ENCODE data around the gene MKKS.

DNA sequence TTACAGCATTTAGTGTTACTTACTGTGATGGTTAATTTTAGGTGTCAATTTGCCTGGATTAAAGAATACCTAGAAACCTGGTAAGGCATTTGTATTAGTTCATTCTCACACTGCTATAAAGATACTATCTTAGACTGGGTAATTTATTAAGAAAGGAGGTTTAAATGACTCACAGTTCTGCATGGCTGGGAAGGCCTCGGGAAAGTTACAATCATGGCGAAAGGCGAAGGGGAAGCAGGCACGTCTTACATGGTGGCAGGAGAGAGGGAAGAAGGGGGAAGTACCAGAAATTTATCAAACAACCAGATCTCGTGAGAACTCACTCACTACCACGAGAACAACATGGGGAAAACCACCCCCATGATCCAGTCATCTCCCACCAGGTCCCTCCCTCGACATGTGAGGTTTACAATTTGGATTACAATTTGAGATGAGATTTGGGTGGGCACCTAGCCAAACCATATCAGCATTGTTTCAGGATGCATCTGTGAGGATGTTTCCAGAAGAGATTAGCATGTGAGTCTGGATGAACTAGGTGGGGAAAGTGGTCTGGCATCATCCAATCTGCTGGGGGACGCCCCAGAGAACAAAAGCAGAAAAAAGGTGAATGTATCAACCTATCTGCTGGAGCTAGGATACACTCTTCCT is 76.8 kb downstream of the MKKS start:
- TF ChIP-seq CTCF (IDR thresholded peaks at IDR 0.05), result no peak
- TF ChIP-seq EZH2 (IDR thresholded peaks at IDR 0.05; ENCODE audit: borderline replicate concordance, insufficient read depth, low read depth, low read length, poor library complexity, severe bottlenecking), result no peak
